ENCODE data around the gene RERE. TPM values are rescaled to one million over a fixed set of nuclear protein-coding genes. Genes with fewer than 3 reads are reported as not detected.

Gene RERE
- total RNA-seq, 1 experiment from 2014 or later = 73.4 TPM

DNA sequence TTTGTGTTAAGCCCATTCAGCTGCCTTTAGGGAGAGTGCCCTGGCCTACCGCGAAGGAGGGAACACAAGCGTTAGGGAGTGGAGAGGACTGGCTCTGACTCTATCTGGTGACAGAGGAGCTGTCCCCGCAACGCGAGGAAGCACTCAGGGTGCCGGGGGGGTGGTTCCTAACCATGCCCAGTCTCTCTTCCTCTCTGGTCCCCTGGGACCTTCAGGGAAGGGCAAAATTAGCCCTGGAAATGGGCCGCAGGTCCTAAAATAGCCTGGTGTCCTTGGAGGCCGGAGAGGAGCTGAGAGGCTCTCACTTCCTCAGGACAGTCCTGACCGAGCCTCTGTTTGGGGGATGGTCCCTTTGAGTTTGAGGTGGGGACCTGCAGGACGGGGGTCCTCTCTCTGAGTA is 493.7 kb downstream of the RERE start:
- ChIA-PET POLR2A (ENCODE audit: unreplicated experiment) (interaction anchor here (0.6 kb wide), 1 partner anchor 101 kb away, joined by 4 read pairs; no protein-coding TSS in a partner anchor), CTCF (interaction anchor here (0.5 kb wide), 1 partner anchor 25 kb away, joined by 5 read pairs; no protein-coding TSS in a partner anchor)
- Histone ChIP-seq H3K27me3 (ENCODE audit: insufficient read depth, low read depth) (no peaks in the 10 kb centered on the region), H3K36me3 (ENCODE audit: low read depth) (no peaks in the 10 kb centered on the region), H3K27ac (no peak overlapping the region), H3K79me2 (ENCODE audit: low read depth) (no peaks in the 10 kb centered on the region), H3K9me2 (ENCODE audit: insufficient read depth) (no peaks in the 10 kb centered on the region), H3K4me2 (no peak overlapping the region), H3K4me1 (replicated peaks; ENCODE audit: insufficient read depth) (no peaks in the 10 kb centered on the region), H3K4me3 (no peak overlapping the region), H2AFZ (no peak overlapping the region), H3K9me3 (ENCODE audit: insufficient read depth, low read depth) (no peaks in the 10 kb centered on the region), H4K20me1 (ENCODE audit: insufficient read depth) (no peaks in the 10 kb centered on the region), H3F3A (ENCODE audit: insufficient read depth, low read depth) (no peaks in the 10 kb centered on the region)
- intact Hi-C loops (cut with micrococcal nuclease; ENCODE audit: unreplicated experiment) = no loop called here
- TF ChIP-seq, protein P1, sequence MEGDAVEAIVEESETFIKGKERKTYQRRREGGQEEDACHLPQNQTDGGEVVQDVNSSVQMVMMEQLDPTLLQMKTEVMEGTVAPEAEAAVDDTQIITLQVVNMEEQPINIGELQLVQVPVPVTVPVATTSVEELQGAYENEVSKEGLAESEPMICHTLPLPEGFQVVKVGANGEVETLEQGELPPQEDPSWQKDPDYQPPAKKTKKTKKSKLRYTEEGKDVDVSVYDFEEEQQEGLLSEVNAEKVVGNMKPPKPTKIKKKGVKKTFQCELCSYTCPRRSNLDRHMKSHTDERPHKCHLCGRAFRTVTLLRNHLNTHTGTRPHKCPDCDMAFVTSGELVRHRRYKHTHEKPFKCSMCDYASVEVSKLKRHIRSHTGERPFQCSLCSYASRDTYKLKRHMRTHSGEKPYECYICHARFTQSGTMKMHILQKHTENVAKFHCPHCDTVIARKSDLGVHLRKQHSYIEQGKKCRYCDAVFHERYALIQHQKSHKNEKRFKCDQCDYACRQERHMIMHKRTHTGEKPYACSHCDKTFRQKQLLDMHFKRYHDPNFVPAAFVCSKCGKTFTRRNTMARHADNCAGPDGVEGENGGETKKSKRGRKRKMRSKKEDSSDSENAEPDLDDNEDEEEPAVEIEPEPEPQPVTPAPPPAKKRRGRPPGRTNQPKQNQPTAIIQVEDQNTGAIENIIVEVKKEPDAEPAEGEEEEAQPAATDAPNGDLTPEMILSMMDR (conservative IDR thresholded peaks at IDR 0.05) = no peak
- no peak for TF ChIP-seq EZH2 (IDR thresholded peaks at IDR 0.05; ENCODE audit: low read depth)
- no peak for DNase-seq
- BruUV-seq (replicated peaks) = no TSS peak

DNA sequence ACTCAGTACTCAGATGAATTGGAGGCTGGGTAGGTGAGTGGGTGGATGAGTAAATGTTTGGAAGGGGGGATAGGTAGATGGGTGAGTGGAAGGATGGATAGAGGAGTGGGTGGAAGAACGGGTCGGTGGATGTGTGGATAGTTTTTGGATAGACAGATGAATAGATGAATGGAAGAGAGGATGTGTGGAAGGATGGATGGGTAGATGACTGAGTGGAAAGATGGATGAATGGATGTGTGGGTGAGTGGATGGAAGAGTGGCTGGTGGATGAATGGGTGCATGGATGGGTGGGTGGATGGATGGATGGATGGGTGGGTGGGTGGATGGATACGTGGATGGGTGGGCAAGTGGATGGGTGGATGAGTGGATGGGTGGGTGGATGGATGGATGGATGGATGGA is 495.8 kb downstream of the RERE start:
- Histone ChIP-seq H3K79me2 (ENCODE audit: low read depth) (no peaks in the 10 kb centered on the region), H3K36me3 (ENCODE audit: low read depth) (no peaks in the 10 kb centered on the region), H2AFZ (no peak overlapping the region), H3F3A (ENCODE audit: insufficient read depth, low read depth) (no peaks in the 10 kb centered on the region), H3K9me2 (ENCODE audit: insufficient read depth) (no peaks in the 10 kb centered on the region), H3K27ac (no peak overlapping the region), H3K9me3 (ENCODE audit: insufficient read depth, low read depth) (no peaks in the 10 kb centered on the region), H3K4me3 (no peak overlapping the region), H3K27me3 (ENCODE audit: insufficient read depth, low read depth) (no peaks in the 10 kb centered on the region), H3K4me1 (replicated peaks; ENCODE audit: insufficient read depth) (no peaks in the 10 kb centered on the region), H3K4me2 (no peak overlapping the region), H4K20me1 (ENCODE audit: insufficient read depth) (no peaks in the 10 kb centered on the region)
- TF ChIP-seq, protein P1 (conservative IDR thresholded peaks at IDR 0.05) = no peak
- no peak for TF ChIP-seq EZH2 (IDR thresholded peaks at IDR 0.05; ENCODE audit: low read depth)
- POLR2A ChIA-PET (ENCODE audit: unreplicated experiment) = no interaction called here
- CTCF ChIA-PET = no interaction called here
- no peak for DNase-seq
- intact Hi-C loops (cut with micrococcal nuclease; ENCODE audit: unreplicated experiment) = no loop called here
- no TSS peak for BruUV-seq (replicated peaks)

DNA sequence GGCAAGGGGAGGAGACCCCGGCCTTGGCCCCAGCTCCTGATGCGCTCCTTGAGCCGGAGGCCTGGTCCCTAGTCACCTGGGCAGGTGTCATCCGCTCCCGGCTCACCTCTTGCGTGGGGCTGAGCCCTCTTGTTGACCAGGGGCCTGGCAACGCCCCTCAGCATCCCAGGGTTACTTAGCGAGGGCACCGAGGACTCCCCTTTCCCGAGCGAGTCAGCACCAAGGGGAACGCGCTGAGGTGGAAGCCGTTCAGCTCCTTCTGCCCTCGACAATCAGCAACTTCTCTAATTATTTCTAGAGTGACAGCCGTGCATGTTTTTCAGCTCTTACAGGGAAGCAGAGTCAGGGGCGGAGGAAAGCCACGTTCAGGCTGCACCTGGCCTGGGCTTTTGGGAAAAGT is 499.0 kb downstream of the RERE start:
- H3K4me1 ChIP-seq (replicated peaks; ENCODE audit: insufficient read depth) = peaks cover 11% of the 10 kb centered on the region
- ChIA-PET CTCF (no interaction called here), POLR2A (ENCODE audit: unreplicated experiment) (no interaction called here)
- no peaks in the 10 kb centered on the region for H3K9me2 ChIP-seq (ENCODE audit: insufficient read depth)
- H3K36me3 ChIP-seq (ENCODE audit: low read depth) = no peaks in the 10 kb centered on the region
- H2AFZ ChIP-seq = no peak overlapping the region
- H3K4me3 ChIP-seq = no peak overlapping the region
- no peak overlapping the region for H3K27ac ChIP-seq
- intact Hi-C loops (cut with micrococcal nuclease; ENCODE audit: unreplicated experiment) = no loop called here
- no TSS peak for BruUV-seq (replicated peaks)
- H4K20me1 ChIP-seq (ENCODE audit: insufficient read depth) = no peaks in the 10 kb centered on the region
- no peak for TF ChIP-seq EZH2 (IDR thresholded peaks at IDR 0.05; ENCODE audit: low read depth)
- TF ChIP-seq, protein P1 (conservative IDR thresholded peaks at IDR 0.05) = no peak
- no peaks in the 10 kb centered on the region for H3K79me2 ChIP-seq (ENCODE audit: low read depth)
- DNase-seq = no peak
- no peaks in the 10 kb centered on the region for H3F3A ChIP-seq (ENCODE audit: insufficient read depth, low read depth)
- no peaks in the 10 kb centered on the region for H3K9me3 ChIP-seq (ENCODE audit: insufficient read depth, low read depth)
- H3K27me3 ChIP-seq (ENCODE audit: insufficient read depth, low read depth) = no peaks in the 10 kb centered on the region
- no peak overlapping the region for H3K4me2 ChIP-seq

All from PC-9 (cell line).